GM19238 (cell line): ENCODE data around the gene PAPSS2.
"Not testable (repeated sequence)": the region's sequence is repeated elsewhere in the genome, so short reads cannot be mapped to it uniquely, and the experiment has no call there.

Source experiments
- DNase-seq: peaks from one replicate; pipeline ENCODE4 v3.0.0; 2011; ENCODE audit warnings: low spot score; ENCODE audit not compliant: insufficient read length

PAPSS2 gene

GRCh38 chr10:87748244-87748643 is 88.6 kb downstream of the PAPSS2 start:
- not testable (repeated sequence) for DNase-seq

- no peak for DNase-seq
These were observed 90.5 kb downstream of the PAPSS2 start for GRCh38 chr10:87750001-87750671.

GRCh38 chr10:87750817-87751216 is 91.1 kb downstream of the PAPSS2 start:
- DNase-seq, result no peak

- no peak for DNase-seq
These were observed 91.6 kb downstream of the PAPSS2 start for GRCh38 chr10:87751274-87751673.

- DNase-seq, result no peak
These were observed 92.9 kb downstream of the PAPSS2 start for GRCh38 chr10:87752566-87752965.

DNA sequence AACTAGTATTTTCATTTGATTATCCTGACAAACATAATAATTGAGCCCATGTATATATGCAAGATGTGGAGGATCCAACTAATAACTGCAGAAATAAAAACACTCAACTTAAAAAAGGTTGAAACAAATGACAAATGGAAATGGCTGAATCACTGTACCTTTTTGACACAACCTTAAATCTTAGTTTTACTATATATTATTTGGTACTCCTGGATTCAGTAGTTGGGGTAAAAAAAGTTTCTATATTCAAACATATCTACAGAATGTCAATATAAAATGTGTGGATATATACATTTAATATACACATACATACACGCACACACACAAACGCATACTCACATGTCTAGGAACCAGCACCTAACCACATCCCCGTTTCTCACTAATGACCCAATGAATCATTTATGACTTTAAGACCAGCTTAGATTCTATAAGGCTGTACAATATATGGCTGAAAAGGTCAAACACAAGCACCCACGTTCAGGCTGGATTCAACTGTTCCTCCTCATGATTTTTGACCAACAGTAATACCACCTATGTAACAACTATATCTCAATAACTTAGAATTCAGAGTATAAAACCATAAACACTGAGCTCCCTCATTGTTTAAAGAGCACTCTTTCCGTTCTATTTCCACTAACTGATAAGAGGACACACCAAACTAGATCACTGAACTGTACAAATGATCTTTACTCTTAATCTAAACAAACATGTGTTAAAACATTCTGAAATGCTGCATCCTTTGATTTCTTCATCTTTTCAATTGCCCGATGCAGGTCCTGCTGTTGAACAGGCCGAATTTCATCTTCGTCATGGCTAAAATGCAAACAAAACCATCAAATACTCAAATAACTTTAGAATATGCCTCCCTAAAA is 94.6 kb downstream of the PAPSS2 start:
- DNase-seq, result no peak

DNA sequence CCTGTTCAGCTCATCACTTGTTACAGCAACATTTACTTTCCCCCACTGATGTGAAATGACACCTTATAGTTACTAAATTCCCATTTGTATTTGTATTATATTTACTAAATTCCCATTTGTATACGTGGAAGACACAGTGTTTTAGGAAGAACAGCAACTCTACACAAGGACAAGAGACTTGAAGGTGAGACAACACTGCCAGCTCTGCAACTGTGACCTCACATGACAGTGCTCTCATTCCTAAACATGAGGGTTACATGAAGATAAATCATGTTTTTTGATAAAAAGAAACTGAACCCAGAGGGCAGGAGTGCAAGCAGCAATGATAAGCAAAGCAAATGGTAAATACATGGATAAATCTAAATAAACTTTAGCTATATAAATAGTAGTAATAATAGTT is 98.0 kb downstream of the PAPSS2 start:
- no peak for DNase-seq

DNA sequence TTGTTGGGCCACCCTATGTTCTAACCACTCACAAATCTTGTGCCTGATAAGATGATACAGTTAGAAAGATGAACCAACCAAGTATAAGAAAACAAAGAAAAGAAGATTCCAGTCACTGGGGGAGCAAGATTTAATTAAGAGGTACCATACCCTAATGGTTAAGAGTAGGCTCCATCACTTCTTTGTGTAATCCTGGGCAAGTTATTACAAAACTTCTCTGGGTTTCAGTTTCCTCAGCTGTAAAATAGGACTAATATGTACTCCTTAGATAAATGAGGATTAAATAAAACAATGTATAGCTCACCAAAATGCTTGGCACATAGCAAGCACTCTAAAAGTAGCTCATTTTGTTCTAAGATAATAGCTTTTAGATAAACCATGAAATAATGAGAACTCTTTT is 99.9 kb downstream of the PAPSS2 start:
- DNase-seq, result no peak

GRCh38 chr10:87760195-87760905 is 100.7 kb downstream of the PAPSS2 start:
- DNase-seq, result no peak

GRCh38 chr10:87761153-87761552 is 101.5 kb downstream of the PAPSS2 start:
- no peak for DNase-seq

DNA sequence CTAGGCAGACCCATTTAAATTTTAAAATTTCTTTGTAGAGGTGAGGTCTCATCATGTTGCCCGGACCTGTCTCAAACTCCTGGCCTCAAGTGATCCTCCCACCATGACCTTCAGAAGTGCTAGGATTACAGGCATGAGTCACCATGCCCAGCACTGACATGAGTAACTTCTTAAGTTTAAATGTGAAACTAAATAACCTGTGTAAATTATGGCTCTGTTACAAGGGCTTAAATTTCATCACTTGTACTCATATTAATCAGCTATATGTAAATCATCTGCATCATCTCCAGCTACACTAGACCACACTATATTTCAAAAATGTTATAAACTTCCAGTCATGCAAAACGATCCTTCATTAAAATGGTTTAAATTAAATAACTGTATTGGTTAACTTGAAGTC is 102.2 kb downstream of the PAPSS2 start:
- DNase-seq, result no peak

GRCh38 chr10:87763086-87763861 is 103.6 kb downstream of the PAPSS2 start:
- DNase-seq, result no peak

- no peak for DNase-seq
These were observed 104.6 kb downstream of the PAPSS2 start for GRCh38 chr10:87764072-87764934.

- DNase-seq, result no peak
These were observed 106.1 kb downstream of the PAPSS2 start for GRCh38 chr10:87765666-87766376.

GRCh38 chr10:87767253-87767652 is 107.6 kb downstream of the PAPSS2 start:
- no peak for DNase-seq

- no peak for DNase-seq
These were observed 112.3 kb downstream of the PAPSS2 start for GRCh38 chr10:87771871-87772500.

- DNase-seq, result no peak
These were observed 116.1 kb downstream of the PAPSS2 start for GRCh38 chr10:87775766-87776165.

GRCh38 chr10:87776328-87776727 is 116.7 kb downstream of the PAPSS2 start:
- no peak for DNase-seq

DNA sequence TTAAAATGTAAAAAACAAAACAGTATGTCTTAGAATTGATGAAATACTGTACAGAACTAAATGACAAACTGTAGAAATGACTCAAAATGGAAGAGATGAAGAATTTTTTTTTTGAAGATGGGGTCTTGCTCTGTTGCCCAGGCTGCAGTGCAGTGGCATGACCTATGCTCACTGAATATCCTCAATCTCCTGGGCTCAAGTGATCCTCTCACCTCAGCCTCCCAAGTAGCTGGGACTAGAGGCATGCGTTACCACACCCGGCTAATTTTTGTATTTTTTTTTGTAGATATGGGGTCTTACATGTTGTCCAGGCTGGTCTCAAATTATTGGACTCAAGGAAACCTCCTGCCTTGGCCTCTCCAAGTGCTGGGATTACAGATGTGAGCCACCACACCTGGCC is 121.9 kb downstream of the PAPSS2 start:
- DNase-seq, result no peak
